GM18909 (cell line): ENCODE results near the gene ZNF554.

Experiments used
- ATAC-seq: cut with Tn5 transposase; IDR thresholded peaks from one replicate; pipeline ENCODE4 v1.9.1; 2021; ENCODE audit warnings: mild to moderate bottlenecking; ENCODE audit not compliant: unreplicated experiment, poor library complexity

Gene ZNF554

GRCh38 chr19:2823646-2824045, 4.0 kb downstream of the ZNF554 start:
- ATAC-seq = no peak

GRCh38 chr19:2824129-2824528, 4.5 kb downstream of the ZNF554 start:
- no peak for ATAC-seq

GRCh38 chr19:2827022-2827421, 7.4 kb downstream of the ZNF554 start:
- ATAC-seq = no peak

- ATAC-seq = no peak
Observed at GRCh38 chr19:2827840-2828489, 8.3 kb downstream of the ZNF554 start.

- no peak for ATAC-seq
Observed at GRCh38 chr19:2834294-2834871, 14.7 kb downstream of the ZNF554 start.

GRCh38 chr19:2837430-2837829, 17.8 kb downstream of the ZNF554 start:
- ATAC-seq = no peak

GRCh38 chr19:2840794-2841791, 21.4 kb downstream of the ZNF554 start, which contains the start of gene ZNF555:
ZNF555 (plus strand) TSS chr19:2841475; CDS start chr19:2841573, 98 bp downstream.
- ATAC-seq = peak; percentile 94

- ATAC-seq = no peak
Observed at GRCh38 chr19:2841855-2842574, 22.3 kb downstream of the ZNF554 start.

GRCh38 chr19:2845107-2845506, 25.4 kb downstream of the ZNF554 start:
- ATAC-seq = no peak

- no peak for ATAC-seq
Observed at GRCh38 chr19:2846180-2846894, 26.7 kb downstream of the ZNF554 start.

- no peak for ATAC-seq
Observed at GRCh38 chr19:2847507-2847906, 27.8 kb downstream of the ZNF554 start.

- no peak for ATAC-seq
Observed at GRCh38 chr19:2848616-2849015, 28.9 kb downstream of the ZNF554 start.

GRCh38 chr19:2850256-2850925, 30.7 kb downstream of the ZNF554 start:
- no peak for ATAC-seq

GRCh38 chr19:2852598-2852997, 32.9 kb downstream of the ZNF554 start:
- ATAC-seq = no peak

GRCh38 chr19:2853015-2853606, 33.4 kb downstream of the ZNF554 start:
- no peak for ATAC-seq

- ATAC-seq = no peak
Observed at GRCh38 chr19:2854849-2855248, 35.2 kb downstream of the ZNF554 start.

GRCh38 chr19:2856457-2857050, 36.9 kb downstream of the ZNF554 start:
- ATAC-seq = no peak

GRCh38 chr19:2858864-2859263, 39.2 kb downstream of the ZNF554 start:
- no peak for ATAC-seq
